Measurements from ENCODE around the gene AGAP2. TPM values are rescaled to one million over a fixed set of nuclear protein-coding genes. Genes with fewer than 3 reads are reported as not detected.
"Not testable (repeated sequence)": the region's sequence is repeated elsewhere in the genome, so short reads cannot be mapped to it uniquely, and the experiment has no call there.

The AGAP2 gene
- total RNA-seq, 2 donors from 2014 or later: 3.2 to 5.0 TPM

GRCh38 chr12:57726884-57727757 lies 11.4 kb downstream of the AGAP2 start:
- peak; percentile 56 for DNase-seq
- intact Hi-C loops (cut with DNase I): no loop called here
- peak; percentile 47 to 60 for ATAC-seq

GRCh38 chr12:57726151-57726883 lies 12.2 kb downstream of the AGAP2 start:
- DNase-seq (peak; percentile 86), ATAC-seq (peak; percentile 80)
- intact Hi-C loops (cut with DNase I): no loop called here

GRCh38 chr12:57725851-57726150 lies 12.7 kb downstream of the AGAP2 start:
- ATAC-seq: no peak
- intact Hi-C loops (cut with DNase I): no loop called here
- DNase-seq: no peak

DNA sequence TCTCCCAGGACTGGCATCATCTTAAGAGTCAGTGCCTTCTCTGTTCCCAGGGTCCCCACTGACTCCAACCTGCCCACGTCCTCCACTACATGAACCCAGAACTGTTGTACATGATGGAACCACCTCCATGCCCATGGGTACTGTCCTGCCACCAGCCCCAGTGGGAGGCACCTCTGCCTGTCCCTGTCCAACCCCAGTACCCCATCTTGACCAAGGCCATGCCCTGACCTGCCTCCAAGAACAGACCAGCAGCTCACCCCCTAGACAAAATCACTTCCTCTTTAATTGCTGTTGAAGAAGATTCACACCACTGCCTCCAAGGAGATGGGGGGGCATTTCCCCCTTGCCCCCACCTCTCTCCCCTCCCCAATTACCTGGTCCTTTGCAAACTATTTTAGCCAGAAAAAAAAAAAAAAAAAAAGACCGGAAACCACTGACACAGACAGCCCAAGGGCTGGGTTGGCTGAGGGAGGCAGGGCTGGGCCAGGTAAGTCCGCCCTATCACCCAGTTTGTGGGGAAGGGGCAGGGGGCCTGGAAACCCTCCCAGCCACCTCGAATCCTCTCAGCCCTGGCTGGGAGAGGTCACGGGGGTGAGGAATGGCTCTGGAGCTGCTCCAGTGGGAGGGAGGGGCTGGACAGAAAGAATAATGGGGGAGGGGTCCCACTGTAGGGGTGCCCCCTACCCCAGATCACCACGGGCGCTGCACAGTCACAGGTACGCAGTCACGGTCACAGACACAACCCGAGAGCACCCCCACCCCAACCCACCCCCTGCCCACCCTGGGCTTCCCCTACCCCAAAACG lies 13.4 kb downstream of the AGAP2 start:
- no peak for DNase-seq
- intact Hi-C loops (cut with DNase I): no loop called here
- no peak for ATAC-seq

DNA sequence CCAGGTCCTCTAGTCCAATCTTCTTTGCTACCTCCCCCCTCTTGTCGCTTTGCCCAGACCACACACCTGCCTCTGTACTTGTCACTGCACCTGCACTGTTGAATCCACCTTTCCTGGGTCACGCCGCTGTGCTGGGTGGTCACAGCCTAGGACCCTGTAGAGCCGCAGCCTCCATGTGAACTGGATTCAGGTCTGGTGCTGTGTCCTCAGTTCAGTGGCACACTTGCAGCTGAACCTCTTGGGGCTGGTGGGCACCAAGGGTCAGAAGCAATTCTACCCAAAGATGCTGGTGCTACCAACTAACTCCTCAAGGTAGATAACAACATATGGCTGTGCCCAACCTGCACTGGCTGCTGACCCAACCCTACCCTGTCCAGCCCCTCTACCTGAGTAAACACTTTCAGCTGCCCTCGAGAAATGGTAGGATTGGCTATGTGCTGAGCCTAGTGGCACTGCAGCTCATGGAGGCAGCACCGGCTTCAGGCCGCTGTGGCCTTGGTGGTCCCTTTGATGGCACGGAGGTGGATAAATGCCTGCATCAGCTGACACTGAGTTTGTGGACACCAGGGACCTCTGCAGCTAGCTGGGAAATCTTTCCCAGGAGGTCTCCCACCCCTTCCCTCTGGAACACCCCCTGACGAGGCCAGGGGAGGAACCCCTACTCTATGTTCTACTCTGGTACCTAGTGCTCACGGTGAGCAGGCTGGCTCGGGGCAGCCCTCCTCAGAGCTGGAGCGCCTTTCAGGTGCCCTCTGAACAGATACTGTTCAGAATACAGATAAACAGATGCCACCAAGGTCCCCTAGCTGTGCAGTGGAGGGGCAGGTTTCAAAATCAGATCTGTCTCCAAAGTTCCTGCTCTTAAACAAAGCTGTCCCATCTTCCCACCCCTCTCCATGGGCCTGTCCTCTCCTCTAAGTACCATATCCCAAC lies 14.3 kb downstream of the AGAP2 start:
- DNase-seq: no peak

DNA sequence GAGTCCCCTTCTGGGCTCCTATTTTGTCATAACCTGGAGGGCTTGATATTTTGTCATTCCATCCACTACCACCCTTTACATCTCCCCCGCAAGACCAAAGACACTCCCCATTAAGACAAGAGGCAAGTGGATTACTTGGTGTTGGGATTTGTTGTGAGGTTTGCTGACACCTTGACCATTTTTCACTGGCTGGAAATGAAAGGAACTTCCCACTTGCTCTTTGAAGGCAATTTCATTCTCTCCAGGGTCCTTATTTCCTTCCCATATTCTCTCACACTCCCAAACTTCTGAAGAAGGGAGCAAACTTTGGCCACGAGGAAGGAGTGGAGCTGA lies 14.9 kb downstream of the AGAP2 start:
- no peak for ATAC-seq
- intact Hi-C loops (cut with DNase I): no loop called here
- DNase-seq: no peak

More for the DNA sequence above, 14.3 kb downstream of the AGAP2 start:
- intact Hi-C loops (cut with DNase I): no loop called here
- no peak for ATAC-seq

GRCh38 chr12:57722716-57723629 lies 15.6 kb downstream of the AGAP2 start:
- ATAC-seq (no peak), DNase-seq (no peak)
- intact Hi-C loops (cut with DNase I): no loop called here

- intact Hi-C loops (cut with DNase I); ATAC-seq; DNase-seq: not testable (repeated sequence)
Observed at GRCh38 chr12:57721846-57722608, 16.5 kb downstream of the AGAP2 start.

DNA sequence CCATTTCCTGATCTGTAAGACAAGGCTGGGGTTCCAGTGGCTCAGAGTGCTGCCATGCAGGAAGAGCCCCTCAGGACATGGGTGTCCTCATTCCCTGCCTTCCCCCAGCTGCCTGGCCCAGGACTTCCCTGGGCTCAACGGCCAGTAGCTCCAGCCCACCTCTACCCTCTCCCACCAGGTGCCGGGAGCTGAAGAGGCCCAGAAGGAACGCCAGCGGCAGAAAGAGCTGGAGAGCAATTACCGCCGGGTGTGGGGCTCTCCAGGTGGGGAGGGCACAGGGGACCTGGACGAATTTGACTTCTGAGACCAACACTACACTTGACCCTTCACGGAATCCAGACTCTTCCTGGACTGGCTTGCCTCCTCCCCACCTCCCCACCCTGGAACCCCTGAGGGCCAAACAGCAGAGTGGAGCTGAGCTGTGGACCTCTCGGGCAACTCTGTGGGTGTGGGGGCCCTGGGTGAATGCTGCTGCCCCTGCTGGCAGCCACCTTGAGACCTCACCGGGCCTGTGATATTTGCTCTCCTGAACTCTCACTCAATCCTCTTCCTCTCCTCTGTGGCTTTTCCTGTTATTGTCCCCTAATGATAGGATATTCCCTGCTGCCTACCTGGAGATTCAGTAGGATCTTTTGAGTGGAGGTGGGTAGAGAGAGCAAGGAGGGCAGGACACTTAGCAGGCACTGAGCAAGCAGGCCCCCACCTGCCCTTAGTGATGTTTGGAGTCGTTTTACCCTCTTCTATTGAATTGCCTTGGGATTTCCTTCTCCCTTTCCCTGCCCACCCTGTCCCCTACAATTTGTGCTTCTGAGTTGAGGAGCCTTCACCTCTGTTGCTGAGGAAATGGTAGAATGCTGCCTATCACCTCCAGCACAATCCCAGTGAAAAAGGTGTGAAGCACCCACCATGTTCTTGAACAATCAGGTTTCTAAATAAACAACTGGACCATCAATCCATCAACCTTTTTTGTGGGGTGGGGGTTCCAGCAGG lies 17.6 kb downstream of the AGAP2 start:
- DNase-seq (no peak), ATAC-seq (no peak)
- intact Hi-C loops (cut with DNase I): no loop called here

DNA sequence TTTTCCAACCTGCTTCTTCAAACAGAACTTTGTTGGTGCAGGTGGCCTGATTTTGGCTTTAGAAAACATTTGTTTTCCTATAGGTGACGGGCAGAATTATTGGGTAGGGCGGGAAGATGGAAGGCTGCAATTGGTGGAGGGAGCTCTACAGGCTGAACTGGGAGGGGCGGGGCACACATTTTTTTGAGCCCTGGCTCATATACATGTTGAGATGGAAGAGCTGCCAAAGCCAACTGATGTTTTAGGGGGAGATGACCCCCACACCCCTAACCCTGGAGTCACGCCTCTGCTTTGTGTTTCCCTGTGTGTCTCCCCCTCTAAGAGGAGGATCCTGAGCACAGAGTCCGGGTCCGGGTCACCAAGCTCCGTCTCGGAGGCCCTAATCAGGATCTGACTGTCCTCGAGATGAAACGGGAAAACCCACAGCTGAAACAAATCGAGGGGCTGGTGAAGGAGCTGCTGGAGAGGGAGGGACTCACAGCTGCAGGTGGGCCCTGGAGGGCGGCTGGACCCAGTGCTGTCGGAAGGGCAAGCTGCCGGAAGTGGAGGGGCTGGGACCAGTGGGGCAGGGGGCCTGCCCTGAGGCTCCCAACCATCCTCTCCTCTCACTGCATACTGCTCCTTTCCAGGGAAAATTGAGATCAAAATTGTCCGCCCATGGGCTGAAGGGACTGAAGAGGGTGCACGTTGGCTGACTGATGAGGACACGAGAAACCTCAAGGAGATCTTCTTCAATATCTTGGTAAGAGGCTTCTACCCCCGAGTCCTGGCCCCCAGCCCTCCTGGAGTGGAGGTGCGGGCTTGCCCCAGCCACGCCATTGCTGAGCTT lies 18.6 kb downstream of the AGAP2 start:
- DNase-seq: no peak
- ATAC-seq: no peak
- intact Hi-C loops (cut with DNase I): no loop called here

- intact Hi-C loops (cut with DNase I): no loop called here
- no peak for DNase-seq
- ATAC-seq: no peak
Observed at GRCh38 chr12:57718641-57719528, 19.7 kb downstream of the AGAP2 start.

GRCh38 chr12:57717846-57718640 lies 20.5 kb downstream of the AGAP2 start:
- intact Hi-C loops (cut with DNase I): no loop called here
- DNase-seq (no peak), ATAC-seq (no peak)

GRCh38 chr12:57717131-57717530 lies 21.4 kb downstream of the AGAP2 start:
- ATAC-seq (no peak), DNase-seq (no peak)
- intact Hi-C loops (cut with DNase I): no loop called here
